Stromal cell of bone marrow (primary cell): ENCODE measurements around the gene TRIM27.
"Not testable (repeated sequence)": the region's sequence is repeated elsewhere in the genome, so short reads cannot be mapped to it uniquely, and the experiment has no call there.

Experiments used
- DNase-seq: peaks from one replicate; pipeline ENCODE4 v3.0.0-alpha.2; 2012; ENCODE audit warnings: low read depth

The TRIM27 gene

GRCh38 chr6:28864326-28864923 lies 59.4 kb downstream of the TRIM27 start:
- no peak for DNase-seq

DNA sequence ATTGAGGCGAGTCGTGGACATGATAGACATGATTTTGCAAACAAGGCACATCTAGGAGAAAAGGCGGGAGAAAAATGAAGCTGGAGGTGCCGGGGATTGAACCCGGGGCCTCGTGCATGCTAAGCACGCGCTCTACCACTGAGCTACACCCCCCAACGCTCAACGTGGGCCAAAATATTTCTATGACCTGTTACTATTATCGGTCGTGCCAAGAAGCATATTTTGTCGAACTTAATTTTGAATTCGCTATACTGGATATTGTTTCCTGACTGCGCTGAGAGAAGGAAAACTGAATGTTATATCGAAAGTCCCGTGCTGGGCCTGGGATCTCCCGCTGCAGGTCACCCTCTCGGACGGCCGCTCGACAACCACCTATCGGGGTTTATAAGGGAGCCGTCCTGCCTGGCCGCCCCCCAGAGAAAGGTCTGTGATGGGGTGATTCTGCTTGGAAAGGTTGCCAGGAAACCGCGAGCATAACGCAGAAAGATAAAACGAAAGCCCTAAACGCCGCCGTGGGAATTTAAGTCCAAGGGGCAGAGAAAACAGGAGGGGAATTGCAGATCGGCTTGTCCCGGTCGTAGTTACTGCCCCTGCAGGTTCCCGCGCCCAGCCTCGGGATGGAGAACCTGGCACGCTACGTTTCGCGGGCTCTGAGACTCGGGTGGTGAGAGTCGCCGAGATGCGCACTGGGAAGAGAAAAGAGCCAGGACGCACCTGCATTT lies 60.0 kb downstream of the TRIM27 start:
- DNase-seq = peak; percentile 56

GRCh38 chr6:28862077-28862476 lies 61.7 kb downstream of the TRIM27 start:
- no peak for DNase-seq

DNA sequence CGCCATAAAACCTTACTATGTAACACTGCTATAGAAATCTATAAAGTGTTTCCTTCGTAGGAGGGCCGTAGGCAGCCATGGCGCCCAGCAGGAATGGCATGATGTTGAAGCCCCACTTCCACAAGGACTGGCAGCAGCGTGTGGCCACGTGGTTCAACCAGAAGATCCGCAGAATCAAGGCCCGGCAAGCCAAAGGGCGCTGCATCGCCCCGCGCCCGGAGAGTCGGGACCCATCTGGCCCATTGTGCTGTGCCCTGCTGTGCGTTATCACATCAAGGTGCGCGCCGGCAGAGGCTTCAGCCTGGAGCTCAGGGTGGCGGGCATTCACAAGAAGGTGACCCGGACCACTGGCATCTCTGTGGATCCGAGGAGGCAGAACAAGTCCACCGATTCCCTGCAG lies 62.4 kb downstream of the TRIM27 start:
- DNase-seq = no peak

DNA sequence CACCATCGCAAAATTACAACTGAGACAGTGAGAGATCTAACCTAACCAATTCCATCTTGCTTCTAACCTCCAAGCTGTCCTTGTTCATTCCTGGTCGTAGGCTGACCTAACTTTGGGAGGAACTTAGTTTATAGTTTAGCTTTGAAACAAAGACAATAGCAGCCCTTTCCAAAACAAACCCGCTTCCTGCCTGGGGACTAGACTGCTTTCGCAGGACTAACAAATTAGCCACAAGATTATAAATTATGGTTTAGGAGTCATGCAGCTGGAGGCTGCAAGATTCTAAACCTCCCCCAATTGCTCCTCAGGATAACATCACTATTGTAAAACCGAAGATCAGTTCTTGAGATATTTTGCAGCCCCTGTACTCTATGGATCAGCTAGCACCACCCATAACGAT lies 63.2 kb downstream of the TRIM27 start:
- DNase-seq = no peak

GRCh38 chr6:28858963-28859362 lies 64.8 kb downstream of the TRIM27 start:
- no peak for DNase-seq

DNA sequence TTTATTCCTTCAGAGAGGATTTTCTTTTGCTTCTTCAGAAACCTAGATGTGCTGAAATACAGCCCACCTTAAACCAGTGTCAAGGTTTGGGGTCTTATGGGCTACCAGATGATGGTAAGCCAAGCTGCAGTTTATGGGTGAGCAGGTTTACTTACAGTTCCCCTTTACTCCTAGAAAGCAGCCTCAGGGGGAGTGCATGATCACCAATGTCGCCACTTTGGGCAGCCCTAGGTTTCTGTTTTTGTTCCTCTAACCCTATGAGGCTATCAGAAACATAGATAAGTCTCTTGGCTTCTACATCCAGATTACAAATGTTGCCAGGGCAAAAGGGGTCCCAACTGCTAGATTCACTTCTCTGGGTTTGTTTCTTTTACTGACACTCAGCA lies 67.2 kb downstream of the TRIM27 start:
- no peak for DNase-seq

GRCh38 chr6:28854405-28854804 lies 69.4 kb downstream of the TRIM27 start:
- DNase-seq = not testable (repeated sequence)
